ENCODE results near the gene MISP3. TPM values are rescaled to one million over a fixed set of nuclear protein-coding genes. Genes with fewer than 3 reads are reported as not detected.
A peak's percentile ranks its signal among the peaks of the same experiment; 100 is the strongest.

MISP3 gene
- total and polyA plus RNA-seq, 9 of the 15 experiments (the other 6 are each of a cell fraction or from before 2014, with no cell fraction given), result 0.25 to 5.6 (median 1.6) TPM

DNA sequence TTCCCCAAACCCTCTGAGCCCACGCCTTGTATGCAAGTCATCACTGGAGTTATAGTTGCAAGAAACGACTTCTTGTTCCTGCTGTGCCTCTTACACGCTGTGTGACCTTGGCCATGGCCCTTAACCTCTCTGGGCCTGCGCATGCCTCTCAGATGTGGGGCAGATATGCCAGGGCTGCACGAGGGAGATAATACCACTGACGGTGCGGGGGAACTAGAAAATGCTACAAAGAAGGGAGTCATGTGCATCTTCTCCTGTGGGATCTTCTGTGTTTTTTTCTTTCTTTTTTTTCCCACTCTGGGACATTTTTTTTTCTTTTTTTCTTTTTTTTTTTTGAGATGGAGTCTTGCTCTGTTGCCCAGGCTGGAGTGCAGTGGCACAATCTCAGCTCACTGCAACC lies 22.3 kb downstream of the MISP3 start (continued):
- TF ChIP-seq TAF1 (IDR thresholded peaks at IDR 0.05; ENCODE audit: control insufficient read depth, extremely low read depth, insufficient read depth, low read length, severe bottlenecking) (no peak), EP400 (IDR thresholded peaks at IDR 0.05) (no peak), FOXK2 (conservative IDR thresholded peaks at IDR 0.05 in 1 of 2, IDR thresholded peaks at IDR 0.05 in 1 of 2; ENCODE audit: low read depth in 2 of 2) (no peak), ZKSCAN1 (IDR thresholded peaks at IDR 0.05; ENCODE audit: low read depth, low read length) (no peak), GTF3C2 (IDR thresholded peaks at IDR 0.05; ENCODE audit: borderline replicate concordance, extremely low read depth, insufficient read length) (no peak), CBFB (CRISPR knock-in tag; IDR thresholded peaks at IDR 0.05) (no peak), TCF3 (CRISPR knock-in tag; IDR thresholded peaks at IDR 0.05) (peak; percentile 37; the same call in 1 of the 2 replicates), POLR3G (IDR thresholded peaks at IDR 0.05; ENCODE audit: extremely low read depth, insufficient read length, insufficient replicate concordance) (no peak), PTBP1 (IDR thresholded peaks at IDR 0.05; ENCODE audit: low read depth, low read length) (0 out of 2 replicates have a peak, but pooled peaks have one; percentile 88), NFATC3 (IDR thresholded peaks at IDR 0.05) (no peak), ZNF197 (CRISPR knock-in tag; IDR thresholded peaks at IDR 0.05; ENCODE audit: low read depth) (no peak)
- TF ChIP-seq, protein P1, sequence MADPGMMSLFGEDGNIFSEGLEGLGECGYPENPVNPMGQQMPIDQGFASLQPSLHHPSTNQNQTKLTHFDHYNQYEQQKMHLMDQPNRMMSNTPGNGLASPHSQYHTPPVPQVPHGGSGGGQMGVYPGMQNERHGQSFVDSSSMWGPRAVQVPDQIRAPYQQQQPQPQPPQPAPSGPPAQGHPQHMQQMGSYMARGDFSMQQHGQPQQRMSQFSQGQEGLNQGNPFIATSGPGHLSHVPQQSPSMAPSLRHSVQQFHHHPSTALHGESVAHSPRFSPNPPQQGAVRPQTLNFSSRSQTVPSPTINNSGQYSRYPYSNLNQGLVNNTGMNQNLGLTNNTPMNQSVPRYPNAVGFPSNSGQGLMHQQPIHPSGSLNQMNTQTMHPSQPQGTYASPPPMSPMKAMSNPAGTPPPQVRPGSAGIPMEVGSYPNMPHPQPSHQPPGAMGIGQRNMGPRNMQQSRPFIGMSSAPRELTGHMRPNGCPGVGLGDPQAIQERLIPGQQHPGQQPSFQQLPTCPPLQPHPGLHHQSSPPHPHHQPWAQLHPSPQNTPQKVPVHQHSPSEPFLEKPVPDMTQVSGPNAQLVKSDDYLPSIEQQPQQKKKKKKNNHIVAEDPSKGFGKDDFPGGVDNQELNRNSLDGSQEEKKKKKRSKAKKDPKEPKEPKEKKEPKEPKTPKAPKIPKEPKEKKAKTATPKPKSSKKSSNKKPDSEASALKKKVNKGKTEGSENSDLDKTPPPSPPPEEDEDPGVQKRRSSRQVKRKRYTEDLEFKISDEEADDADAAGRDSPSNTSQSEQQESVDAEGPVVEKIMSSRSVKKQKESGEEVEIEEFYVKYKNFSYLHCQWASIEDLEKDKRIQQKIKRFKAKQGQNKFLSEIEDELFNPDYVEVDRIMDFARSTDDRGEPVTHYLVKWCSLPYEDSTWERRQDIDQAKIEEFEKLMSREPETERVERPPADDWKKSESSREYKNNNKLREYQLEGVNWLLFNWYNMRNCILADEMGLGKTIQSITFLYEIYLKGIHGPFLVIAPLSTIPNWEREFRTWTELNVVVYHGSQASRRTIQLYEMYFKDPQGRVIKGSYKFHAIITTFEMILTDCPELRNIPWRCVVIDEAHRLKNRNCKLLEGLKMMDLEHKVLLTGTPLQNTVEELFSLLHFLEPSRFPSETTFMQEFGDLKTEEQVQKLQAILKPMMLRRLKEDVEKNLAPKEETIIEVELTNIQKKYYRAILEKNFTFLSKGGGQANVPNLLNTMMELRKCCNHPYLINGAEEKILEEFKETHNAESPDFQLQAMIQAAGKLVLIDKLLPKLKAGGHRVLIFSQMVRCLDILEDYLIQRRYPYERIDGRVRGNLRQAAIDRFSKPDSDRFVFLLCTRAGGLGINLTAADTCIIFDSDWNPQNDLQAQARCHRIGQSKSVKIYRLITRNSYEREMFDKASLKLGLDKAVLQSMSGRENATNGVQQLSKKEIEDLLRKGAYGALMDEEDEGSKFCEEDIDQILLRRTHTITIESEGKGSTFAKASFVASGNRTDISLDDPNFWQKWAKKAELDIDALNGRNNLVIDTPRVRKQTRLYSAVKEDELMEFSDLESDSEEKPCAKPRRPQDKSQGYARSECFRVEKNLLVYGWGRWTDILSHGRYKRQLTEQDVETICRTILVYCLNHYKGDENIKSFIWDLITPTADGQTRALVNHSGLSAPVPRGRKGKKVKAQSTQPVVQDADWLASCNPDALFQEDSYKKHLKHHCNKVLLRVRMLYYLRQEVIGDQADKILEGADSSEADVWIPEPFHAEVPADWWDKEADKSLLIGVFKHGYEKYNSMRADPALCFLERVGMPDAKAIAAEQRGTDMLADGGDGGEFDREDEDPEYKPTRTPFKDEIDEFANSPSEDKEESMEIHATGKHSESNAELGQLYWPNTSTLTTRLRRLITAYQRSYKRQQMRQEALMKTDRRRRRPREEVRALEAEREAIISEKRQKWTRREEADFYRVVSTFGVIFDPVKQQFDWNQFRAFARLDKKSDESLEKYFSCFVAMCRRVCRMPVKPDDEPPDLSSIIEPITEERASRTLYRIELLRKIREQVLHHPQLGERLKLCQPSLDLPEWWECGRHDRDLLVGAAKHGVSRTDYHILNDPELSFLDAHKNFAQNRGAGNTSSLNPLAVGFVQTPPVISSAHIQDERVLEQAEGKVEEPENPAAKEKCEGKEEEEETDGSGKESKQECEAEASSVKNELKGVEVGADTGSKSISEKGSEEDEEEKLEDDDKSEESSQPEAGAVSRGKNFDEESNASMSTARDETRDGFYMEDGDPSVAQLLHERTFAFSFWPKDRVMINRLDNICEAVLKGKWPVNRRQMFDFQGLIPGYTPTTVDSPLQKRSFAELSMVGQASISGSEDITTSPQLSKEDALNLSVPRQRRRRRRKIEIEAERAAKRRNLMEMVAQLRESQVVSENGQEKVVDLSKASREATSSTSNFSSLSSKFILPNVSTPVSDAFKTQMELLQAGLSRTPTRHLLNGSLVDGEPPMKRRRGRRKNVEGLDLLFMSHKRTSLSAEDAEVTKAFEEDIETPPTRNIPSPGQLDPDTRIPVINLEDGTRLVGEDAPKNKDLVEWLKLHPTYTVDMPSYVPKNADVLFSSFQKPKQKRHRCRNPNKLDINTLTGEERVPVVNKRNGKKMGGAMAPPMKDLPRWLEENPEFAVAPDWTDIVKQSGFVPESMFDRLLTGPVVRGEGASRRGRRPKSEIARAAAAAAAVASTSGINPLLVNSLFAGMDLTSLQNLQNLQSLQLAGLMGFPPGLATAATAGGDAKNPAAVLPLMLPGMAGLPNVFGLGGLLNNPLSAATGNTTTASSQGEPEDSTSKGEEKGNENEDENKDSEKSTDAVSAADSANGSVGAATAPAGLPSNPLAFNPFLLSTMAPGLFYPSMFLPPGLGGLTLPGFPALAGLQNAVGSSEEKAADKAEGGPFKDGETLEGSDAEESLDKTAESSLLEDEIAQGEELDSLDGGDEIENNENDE (IDR thresholded peaks at IDR 0.05; ENCODE audit: low read depth, low read length), result no peak
